Naive B cell (primary cell): Measurements from ENCODE around the gene TNRC18. TPM values are rescaled to one million over a fixed set of nuclear protein-coding genes. Genes with fewer than 3 reads are reported as not detected.
A peak's percentile ranks its signal among the peaks of the same experiment; 100 is the strongest.
"Not testable (repeated sequence)": the region's sequence is repeated elsewhere in the genome, so short reads cannot be mapped to it uniquely, and the experiment has no call there.

Source experiments
- ATAC-seq, 2 donors: fragments of 150-1000 bp; cut with Tn5 transposase; 2 replicates each; pipeline ENCODE4 v1.10.0; 2021; ENCODE audit warnings: low read depth in 2 of 2, mild to moderate bottlenecking in 2 of 2, moderate library complexity in 2 of 2
- DNase-seq: peaks from one replicate; pipeline ENCODE4 v3.0.0; 2022
- H3K27ac Mint-ChIP-seq, 6 donors: one replicate each; pipeline ENCODE4 v1.8.0; 2020 to 2022; ENCODE audit warnings: mild to moderate bottlenecking in 6 of 6, mixed read lengths in 6 of 6, moderate library complexity in 5 of 6, inconsistent platforms in 2 of 6
- H3K27me3 Mint-ChIP-seq, 3 donors: one replicate each; pipeline ENCODE4 v1.8.0; 2021 to 2022; ENCODE audit warnings: mixed read lengths in 3 of 3, mild to moderate bottlenecking in 1 of 3
- H3K36me3 Mint-ChIP-seq, 2 donors: one replicate each; pipeline ENCODE4 v1.8.0; 2020 to 2022; ENCODE audit warnings: mixed read lengths in 2 of 2, inconsistent platforms in 1 of 2, mild to moderate bottlenecking in 1 of 2
- H3K4me1 Mint-ChIP-seq, 3 donors: one replicate each; pipeline ENCODE4 v1.8.0; 2020 to 2022; ENCODE audit warnings: mixed read lengths in 3 of 3, inconsistent platforms in 1 of 3, mild to moderate bottlenecking in 1 of 3, moderate library complexity in 1 of 3
- H3K4me3 Mint-ChIP-seq, 8 donors: one replicate each; pipeline ENCODE4 v1.8.0; 2020 to 2022; ENCODE audit warnings: mild to moderate bottlenecking in 8 of 8, mixed read lengths in 8 of 8, moderate library complexity in 8 of 8, inconsistent platforms in 2 of 8
- H3K9me3 Mint-ChIP-seq, 7 donors: one replicate each; pipeline ENCODE4 v1.8.0; 2020 to 2022; ENCODE audit warnings: mixed read lengths in 7 of 7, mild to moderate bottlenecking in 5 of 7, inconsistent platforms in 2 of 7, moderate library complexity in 1 of 7
- polyA plus RNA-seq, 6 donors: library from polyadenylated mRNA; unstranded; fragments of 300-500 nt; fragmentation: Illumina TruSeq; gene quantifications; one replicate each; pipeline ENCODE4 v1.2.3, GENCODE V29; 2021; ENCODE audit warnings: low read depth in 6 of 6

The TNRC18 gene
- polyA plus RNA-seq, 6 donors from 2014 or later: 0.29 to 2.9 (median 2.0) TPM; not detected in 1

- DNase-seq (peak; percentile 31), ATAC-seq (peak; percentile 39 to 54)
- H3K9me3 Mint-ChIP-seq: peaks cover 0 to 2% (median 0%) of the 10 kb centered on the region in 7 donors
- H3K27ac Mint-ChIP-seq: peak overlapping the region in 1 of 6 donors; percentile 79
- H3K27me3 Mint-ChIP-seq: peaks cover 5 to 33% (median 17%) of the 10 kb centered on the region in 3 donors
- no peaks in the 10 kb centered on the region for H3K36me3 Mint-ChIP-seq
- peak overlapping the region in 7 of 8 donors; percentile 25 to 77 (median 61) for H3K4me3 Mint-ChIP-seq
- H3K4me1 Mint-ChIP-seq: peaks cover 0 to 2% (median 0%) of the 10 kb centered on the region in 3 donors
These were observed 139.0 kb downstream of the TNRC18 start for GRCh38 chr7:5284304-5285281.

- Mint-ChIP-seq H3K4me1 (peaks cover 0 to 2% (median 0%) of the 10 kb centered on the region in 3 donors), H3K27me3 (peaks cover 5 to 34% (median 17%) of the 10 kb centered on the region in 3 donors), H3K27ac (no peak overlapping the region), H3K36me3 (no peaks in the 10 kb centered on the region), H3K4me3 (peak overlapping the region in 3 of 8 donors; percentile 41 to 76 (median 61)), H3K9me3 (peaks cover 0 to 2% (median 0%) of the 10 kb centered on the region in 7 donors)
- DNase-seq: no peak
- ATAC-seq: no peak
These were observed 140.0 kb downstream of the TNRC18 start for GRCh38 chr7:5283421-5284303.

- Mint-ChIP-seq H3K27me3 (peaks cover 5 to 39% (median 17%) of the 10 kb centered on the region in 3 donors), H3K4me1 (peaks cover 0 to 2% (median 0%) of the 10 kb centered on the region in 3 donors), H3K4me3 (peak within 1 kb of the TSS in 2 of 8 donors; percentile 41 to 75), H3K27ac (no peak within 1 kb of the TSS), H3K36me3 (no peaks in the 10 kb centered on the region), H3K9me3 (peaks cover 0 to 2% (median 0%) of the 10 kb centered on the region in 7 donors)
- ATAC-seq: peak; percentile 59 to 61
- DNase-seq: no peak
These were observed 140.9 kb downstream of the TNRC18 start, which contains the start of gene SLC29A4 for GRCh38 chr7:5282543-5283316. Gene SLC29A4, plus strand, starts transcription at chr7:5282943. Its CDS starts 4,874 bp downstream, at chr7:5287817.

GRCh38 chr7:5281598-5282500, 141.8 kb downstream of the TNRC18 start:
- H3K36me3 Mint-ChIP-seq: not testable (repeated sequence)

GRCh38 chr7:5279734-5280133, 143.9 kb downstream of the TNRC18 start:
- no peaks in the 10 kb centered on the region for H3K36me3 Mint-ChIP-seq
- no peak overlapping the region for H3K4me3 Mint-ChIP-seq
- H3K27me3 Mint-ChIP-seq: peaks cover 0 to 46% (median 14%) of the 10 kb centered on the region in 3 donors
- no peak for DNase-seq
- peaks cover 0 to 2% (median 0%) of the 10 kb centered on the region in 7 donors for H3K9me3 Mint-ChIP-seq
- no peak for ATAC-seq
- peaks cover 0 to 2% (median 0%) of the 10 kb centered on the region in 3 donors for H3K4me1 Mint-ChIP-seq
- H3K27ac Mint-ChIP-seq: peak overlapping the region in 1 of 6 donors; percentile 83

More at GRCh38 chr7:5281598-5282500, 141.8 kb downstream of the TNRC18 start:
- H3K9me3 Mint-ChIP-seq, DNase-seq, ATAC-seq, H3K4me1 Mint-ChIP-seq, H3K27ac Mint-ChIP-seq: not testable (repeated sequence)
- Mint-ChIP-seq H3K27me3 (peaks cover 3 to 39% (median 13%) of the 10 kb centered on the region in 3 donors), H3K4me3 (peak overlapping the region in 6 of 8 donors; percentile 57 to 80 (median 70))

GRCh38 chr7:5278766-5279165, 144.9 kb downstream of the TNRC18 start:
- DNase-seq: no peak
- Mint-ChIP-seq H3K27ac (peak overlapping the region in 1 of 6 donors; percentile 63), H3K4me1 (no peaks in the 10 kb centered on the region), H3K36me3 (no peaks in the 10 kb centered on the region), H3K9me3 (peaks cover 0 to 2% (median 0%) of the 10 kb centered on the region in 7 donors), H3K27me3 (peaks cover 0 to 43% (median 8%) of the 10 kb centered on the region in 3 donors), H3K4me3 (no peak overlapping the region)
- ATAC-seq: no peak

GRCh38 chr7:5276611-5277010, 147.0 kb downstream of the TNRC18 start:
- no peaks in the 10 kb centered on the region for H3K4me1 Mint-ChIP-seq
- ATAC-seq (no peak), DNase-seq (no peak)
- no peak overlapping the region for H3K4me3 Mint-ChIP-seq
- no peaks in the 10 kb centered on the region for H3K36me3 Mint-ChIP-seq
- H3K9me3 Mint-ChIP-seq: peaks cover 0 to 2% (median 0%) of the 10 kb centered on the region in 7 donors
- no peak overlapping the region for H3K27ac Mint-ChIP-seq
- H3K27me3 Mint-ChIP-seq: peaks cover 0 to 40% (median 8%) of the 10 kb centered on the region in 3 donors

- DNase-seq, H3K27ac Mint-ChIP-seq, H3K4me3 Mint-ChIP-seq, H3K4me1 Mint-ChIP-seq, ATAC-seq, H3K9me3 Mint-ChIP-seq, H3K36me3 Mint-ChIP-seq: not testable (repeated sequence)
- H3K27me3 Mint-ChIP-seq: peaks cover 0 to 35% (median 8%) of the 10 kb centered on the region in 3 donors
These were observed 147.5 kb downstream of the TNRC18 start for GRCh38 chr7:5276123-5276522.

- H3K36me3 Mint-ChIP-seq, H3K9me3 Mint-ChIP-seq, H3K27ac Mint-ChIP-seq, H3K4me1 Mint-ChIP-seq, ATAC-seq, H3K4me3 Mint-ChIP-seq, DNase-seq: not testable (repeated sequence)
- H3K27me3 Mint-ChIP-seq: peaks cover 0 to 35% (median 8%) of the 10 kb centered on the region in 3 donors
These were observed 148.1 kb downstream of the TNRC18 start for GRCh38 chr7:5275510-5275909.

- not testable (repeated sequence) for H3K4me1 Mint-ChIP-seq
- Mint-ChIP-seq H3K4me3 (peak overlapping the region in 1 of 8 donors; percentile 35), H3K27me3 (peaks cover 0 to 38% (median 8%) of the 10 kb centered on the region in 3 donors)
These were observed 148.6 kb downstream of the TNRC18 start for GRCh38 chr7:5274985-5275431.

GRCh38 chr7:5274441-5274840, 149.2 kb downstream of the TNRC18 start:
- ATAC-seq (no peak), DNase-seq (no peak)
- Mint-ChIP-seq H3K36me3 (no peaks in the 10 kb centered on the region), H3K4me3 (no peak overlapping the region), H3K27me3 (peaks cover 0 to 37% (median 8%) of the 10 kb centered on the region in 3 donors), H3K9me3 (no peaks in the 10 kb centered on the region), H3K27ac (peak overlapping the region in 2 of 6 donors; percentile 17 to 43), H3K4me1 (no peaks in the 10 kb centered on the region)

More at GRCh38 chr7:5274985-5275431, 148.6 kb downstream of the TNRC18 start:
- not testable (repeated sequence) for DNase-seq, H3K9me3 Mint-ChIP-seq, H3K36me3 Mint-ChIP-seq, H3K27ac Mint-ChIP-seq, ATAC-seq
